GM19035 (cell line): Measurements from ENCODE around the gene SPCS3.
"Not testable (repeated sequence)": the region's sequence is repeated elsewhere in the genome, so short reads cannot be mapped to it uniquely, and the experiment has no call there.

ENCODE experiments used
- ATAC-seq: cut with Tn5 transposase; IDR thresholded peaks from one replicate; pipeline ENCODE4 v1.9.1; 2021; ENCODE audit not compliant: unreplicated experiment

Gene SPCS3

GRCh38 chr4:176319704-176320339 lies at the start of gene SPCS3:
SPCS3 (plus strand) TSS chr4:176319966; CDS start chr4:176320077, 111 bp downstream.
- peak; percentile 89 for ATAC-seq

GRCh38 chr4:176270669-176271068 lies 49.1 kb upstream of the SPCS3 start:
- ATAC-seq = no peak

- no peak for ATAC-seq
These were observed 48.0 kb upstream of the SPCS3 start for GRCh38 chr4:176271749-176272148.

GRCh38 chr4:176272799-176273198 lies 47.0 kb upstream of the SPCS3 start:
- ATAC-seq = no peak

GRCh38 chr4:176273736-176274135 lies 46.0 kb upstream of the SPCS3 start:
- no peak for ATAC-seq

- ATAC-seq = no peak
These were observed 45.3 kb upstream of the SPCS3 start for GRCh38 chr4:176274441-176274840.

GRCh38 chr4:176276710-176277109 lies 43.1 kb upstream of the SPCS3 start:
- no peak for ATAC-seq

- ATAC-seq = peak; percentile 93
These were observed 42.4 kb upstream of the SPCS3 start for GRCh38 chr4:176277162-176277904.

- ATAC-seq = not testable (repeated sequence)
These were observed 40.2 kb upstream of the SPCS3 start for GRCh38 chr4:176279560-176279959.

- no peak for ATAC-seq
These were observed 33.0 kb upstream of the SPCS3 start for GRCh38 chr4:176286728-176287127.

- ATAC-seq = no peak
These were observed 32.2 kb upstream of the SPCS3 start for GRCh38 chr4:176287546-176287945.

- no peak for ATAC-seq
These were observed 31.7 kb upstream of the SPCS3 start for GRCh38 chr4:176288020-176288419.

GRCh38 chr4:176289561-176289960 lies 30.2 kb upstream of the SPCS3 start:
- ATAC-seq = no peak

GRCh38 chr4:176290520-176290919 lies 29.2 kb upstream of the SPCS3 start:
- ATAC-seq = no peak

- no peak for ATAC-seq
These were observed 28.0 kb upstream of the SPCS3 start for GRCh38 chr4:176291748-176292147.

GRCh38 chr4:176292920-176293319 lies 26.8 kb upstream of the SPCS3 start:
- ATAC-seq = no peak

- ATAC-seq = no peak
These were observed 26.1 kb upstream of the SPCS3 start for GRCh38 chr4:176293660-176294059.

- ATAC-seq = not testable (repeated sequence)
These were observed 23.9 kb upstream of the SPCS3 start for GRCh38 chr4:176295907-176296306.

- ATAC-seq = no peak
These were observed 21.1 kb upstream of the SPCS3 start for GRCh38 chr4:176298664-176299063.

GRCh38 chr4:176300036-176300435 lies 19.7 kb upstream of the SPCS3 start:
- ATAC-seq = no peak

GRCh38 chr4:176300565-176300964 lies 19.2 kb upstream of the SPCS3 start:
- ATAC-seq = no peak
